K562 treated with DMSO at 1 percent for 48 hours (cell line): Measurements from ENCODE around the gene FSCB. TPM values are rescaled to one million over a fixed set of nuclear protein-coding genes. Genes with fewer than 3 reads are reported as not detected.

Experiments used
- total RNA-seq: library from RNA; unstranded; fragments of 300-600 nt; gene quantifications from 2 replicates; pipeline ENCODE4 v1.2.3, GENCODE V29; 2022; ENCODE audit warnings: low replicate concordance; ENCODE audit errors: extremely low read depth

Gene FSCB
- not detected in 2 replicates for total RNA-seq

GRCh38 chr14:44507183-44507582 is at the start of gene FSCB:
TSS of gene FSCB (minus strand) at chr14:44507283. CDS start at chr14:44506987, 296 bp downstream.

